Measurements from ENCODE around the gene LIPH.

The LIPH gene

DNA sequence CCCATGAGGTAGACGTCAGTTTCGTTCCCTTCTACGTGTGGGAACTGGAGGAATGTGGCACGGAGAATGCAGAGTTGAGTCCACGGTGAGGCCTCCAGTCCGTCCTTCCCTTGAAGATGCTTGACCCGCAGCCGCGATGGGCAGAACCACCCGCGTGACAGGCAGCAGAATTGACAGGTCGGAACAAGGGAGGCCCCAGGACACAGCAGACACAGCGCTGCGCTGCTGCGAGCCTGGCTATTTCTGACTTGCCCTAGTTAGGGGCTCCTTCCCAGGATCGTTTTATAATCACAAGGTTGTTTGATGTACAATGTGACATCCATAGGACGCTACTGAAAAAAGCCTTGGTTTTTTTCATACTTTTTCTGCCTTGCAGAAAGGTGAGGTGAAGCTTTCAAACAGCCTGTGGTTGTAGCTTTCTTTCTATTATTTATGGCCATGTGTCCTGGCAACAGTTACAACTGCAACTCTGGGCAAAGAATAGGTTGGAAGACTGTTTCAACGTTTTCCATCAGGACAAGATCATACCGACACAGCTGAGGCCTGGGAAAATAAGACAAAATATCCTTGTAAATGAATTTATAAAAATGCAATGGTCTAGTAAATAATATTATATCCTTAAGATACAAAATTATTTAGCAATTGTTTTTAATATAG is 43.9 kb downstream of the LIPH start:
- no peak overlapping the region for H3K4me3 ChIP-seq (replicated peaks; ENCODE audit: low read depth, low read length)
- no peak for DNase-seq (ENCODE audit: extremely low read depth, insufficient read length)
- no peaks in the 10 kb centered on the region; the same call in none of the 2 replicates for H3K36me3 ChIP-seq (ENCODE audit: control insufficient read depth, insufficient read depth, low read length)
- H3K27me3 ChIP-seq (replicated peaks; ENCODE audit: control insufficient read depth, insufficient read depth, low read length): no peaks in the 10 kb centered on the region
- TF ChIP-seq, protein P1, sequence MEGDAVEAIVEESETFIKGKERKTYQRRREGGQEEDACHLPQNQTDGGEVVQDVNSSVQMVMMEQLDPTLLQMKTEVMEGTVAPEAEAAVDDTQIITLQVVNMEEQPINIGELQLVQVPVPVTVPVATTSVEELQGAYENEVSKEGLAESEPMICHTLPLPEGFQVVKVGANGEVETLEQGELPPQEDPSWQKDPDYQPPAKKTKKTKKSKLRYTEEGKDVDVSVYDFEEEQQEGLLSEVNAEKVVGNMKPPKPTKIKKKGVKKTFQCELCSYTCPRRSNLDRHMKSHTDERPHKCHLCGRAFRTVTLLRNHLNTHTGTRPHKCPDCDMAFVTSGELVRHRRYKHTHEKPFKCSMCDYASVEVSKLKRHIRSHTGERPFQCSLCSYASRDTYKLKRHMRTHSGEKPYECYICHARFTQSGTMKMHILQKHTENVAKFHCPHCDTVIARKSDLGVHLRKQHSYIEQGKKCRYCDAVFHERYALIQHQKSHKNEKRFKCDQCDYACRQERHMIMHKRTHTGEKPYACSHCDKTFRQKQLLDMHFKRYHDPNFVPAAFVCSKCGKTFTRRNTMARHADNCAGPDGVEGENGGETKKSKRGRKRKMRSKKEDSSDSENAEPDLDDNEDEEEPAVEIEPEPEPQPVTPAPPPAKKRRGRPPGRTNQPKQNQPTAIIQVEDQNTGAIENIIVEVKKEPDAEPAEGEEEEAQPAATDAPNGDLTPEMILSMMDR (IDR thresholded peaks at IDR 0.05; ENCODE audit: insufficient read depth, low read length, poor library complexity, severe bottlenecking): no peak

DNA sequence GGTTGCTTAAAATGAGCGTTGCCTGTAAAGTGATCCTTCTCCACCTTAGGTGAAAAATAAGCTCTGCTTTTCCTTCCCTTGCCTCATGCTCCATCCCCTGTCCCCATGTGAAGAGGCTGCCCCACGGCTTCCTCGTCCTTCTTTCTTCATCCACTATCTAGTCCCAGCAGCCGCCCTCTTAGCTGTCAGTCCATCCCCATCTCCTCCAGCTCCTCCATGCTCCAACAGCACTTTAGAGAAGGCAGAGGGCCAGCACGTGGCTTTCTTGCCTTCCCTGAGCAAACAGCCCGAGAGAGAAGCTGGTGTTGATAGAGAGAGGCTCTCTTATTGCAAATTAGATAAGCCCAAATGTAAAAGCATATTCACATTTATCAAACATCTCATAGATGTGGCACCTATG is 44.5 kb downstream of the LIPH start:
- Histone ChIP-seq H3K4me3 (replicated peaks; ENCODE audit: low read depth, low read length) (no peak overlapping the region), H3K27me3 (replicated peaks; ENCODE audit: control insufficient read depth, insufficient read depth, low read length) (no peaks in the 10 kb centered on the region), H3K36me3 (ENCODE audit: control insufficient read depth, insufficient read depth, low read length) (no peaks in the 10 kb centered on the region; the same call in none of the 2 replicates)
- DNase-seq (ENCODE audit: extremely low read depth, insufficient read length): no peak
- TF ChIP-seq, protein P1 (IDR thresholded peaks at IDR 0.05; ENCODE audit: insufficient read depth, low read length, poor library complexity, severe bottlenecking): no peak

DNA sequence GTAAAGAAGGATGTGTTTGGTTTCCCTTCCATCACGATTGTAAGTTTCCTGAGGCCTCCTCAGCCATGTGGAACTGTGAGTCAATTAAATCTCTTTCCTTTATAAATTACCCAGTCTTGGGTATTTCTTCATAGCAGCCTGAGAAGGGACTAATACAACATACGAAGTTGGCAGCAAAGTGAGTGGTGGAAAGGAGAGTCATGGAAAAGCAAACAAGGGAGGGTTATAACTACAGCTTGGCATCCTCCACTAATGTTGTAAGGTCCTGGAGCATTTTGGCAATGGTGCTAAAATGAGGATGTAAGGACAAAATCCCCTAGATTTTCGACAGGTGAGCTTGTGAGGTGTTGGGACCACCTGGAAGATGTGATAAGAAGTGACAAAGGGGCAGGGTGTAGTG is 47.8 kb downstream of the LIPH start:
- H3K4me3 ChIP-seq (replicated peaks; ENCODE audit: low read depth, low read length): no peak overlapping the region
- TF ChIP-seq, protein P1 (IDR thresholded peaks at IDR 0.05; ENCODE audit: insufficient read depth, low read length, poor library complexity, severe bottlenecking): no peak
- no peaks in the 10 kb centered on the region; the same call in 1 of the 2 replicates for H3K36me3 ChIP-seq (ENCODE audit: control insufficient read depth, insufficient read depth, low read length)
- no peaks in the 10 kb centered on the region for H3K27me3 ChIP-seq (replicated peaks; ENCODE audit: control insufficient read depth, insufficient read depth, low read length)
- no peak for DNase-seq (ENCODE audit: extremely low read depth, insufficient read length)

DNA sequence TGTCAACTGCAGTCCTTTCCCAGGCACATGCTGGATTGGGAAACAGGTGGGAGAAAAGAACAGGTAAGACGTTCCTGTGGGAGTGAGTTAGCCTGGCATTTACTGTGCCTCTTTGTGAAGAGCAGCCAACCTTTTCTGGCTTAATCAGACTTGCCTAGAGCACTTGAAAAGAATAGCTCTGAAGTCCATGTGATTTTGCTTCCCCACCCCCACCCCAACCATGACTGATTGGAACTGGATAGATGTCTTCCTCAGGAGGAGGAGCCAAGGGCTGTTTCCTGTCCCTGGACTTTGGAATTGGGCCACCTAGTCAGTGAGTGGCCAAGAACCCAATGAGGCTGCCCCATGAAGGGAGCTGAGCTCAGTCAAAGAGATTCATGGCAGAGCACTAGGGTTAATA is 48.9 kb downstream of the LIPH start:
- TF ChIP-seq, protein P1 (IDR thresholded peaks at IDR 0.05; ENCODE audit: insufficient read depth, low read length, poor library complexity, severe bottlenecking): no peak
- DNase-seq (ENCODE audit: extremely low read depth, insufficient read length): no peak
- H3K36me3 ChIP-seq (ENCODE audit: control insufficient read depth, insufficient read depth, low read length): no peaks in the 10 kb centered on the region; the same call in 1 of the 2 replicates
- no peak overlapping the region for H3K4me3 ChIP-seq (replicated peaks; ENCODE audit: low read depth, low read length)
- no peaks in the 10 kb centered on the region for H3K27me3 ChIP-seq (replicated peaks; ENCODE audit: control insufficient read depth, insufficient read depth, low read length)

DNA sequence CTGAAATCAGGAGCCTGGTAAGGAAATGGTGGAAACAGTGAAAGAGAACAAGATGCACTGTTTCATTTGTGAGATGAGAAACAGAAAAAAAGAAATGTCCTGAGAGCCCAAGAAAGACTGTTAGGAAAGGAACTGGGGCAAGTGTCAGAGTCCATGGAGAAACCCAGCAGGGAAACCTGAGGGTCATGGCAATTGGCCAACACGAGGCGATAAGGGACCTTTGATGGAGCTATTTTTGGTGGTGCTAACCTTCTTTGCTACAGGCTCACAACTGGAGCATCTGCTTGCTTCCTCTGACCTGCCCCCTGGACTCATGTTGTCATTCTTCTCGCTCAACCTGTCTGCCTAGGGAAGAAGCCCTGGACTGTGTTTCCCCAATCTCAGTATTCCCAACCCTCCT is 49.4 kb downstream of the LIPH start:
- Histone ChIP-seq H3K36me3 (ENCODE audit: control insufficient read depth, insufficient read depth, low read length) (no peaks in the 10 kb centered on the region; the same call in 1 of the 2 replicates), H3K4me3 (replicated peaks; ENCODE audit: low read depth, low read length) (no peak overlapping the region), H3K27me3 (replicated peaks; ENCODE audit: control insufficient read depth, insufficient read depth, low read length) (no peaks in the 10 kb centered on the region)
- TF ChIP-seq, protein P1 (IDR thresholded peaks at IDR 0.05; ENCODE audit: insufficient read depth, low read length, poor library complexity, severe bottlenecking): no peak
- no peak for DNase-seq (ENCODE audit: extremely low read depth, insufficient read length)

All from GM06990 (cell line).